ENCODE results near the gene CD69. TPM values are rescaled to one million over a fixed set of nuclear protein-coding genes. Genes with fewer than 3 reads are reported as not detected.

Gene CD69
- total and polyA plus RNA-seq, 2 donors (not counting 1 experiment from before 2014, with no cell fraction given) = 45.1 to 997 TPM

- no peak for ATAC-seq (ENCODE audit: low read depth)
- H4K20me1 ChIP-seq (ENCODE audit: control insufficient read depth, insufficient read depth, low read length, poor library complexity, severe bottlenecking) = peaks cover 38% of the 10 kb centered on the region
- no CpG with 5 or more reads among the region's 3 CpGs for WGBS (ENCODE audit: insufficient coverage)
- H3K27ac Mint-ChIP-seq = no peak overlapping the region
- peaks cover 41% of the 10 kb centered on the region for H3K79me2 ChIP-seq (ENCODE audit: control insufficient read depth, insufficient read depth, low read length)
- H3K36me3 ChIP-seq (replicated peaks in 1 of 2; ENCODE audit: control extremely low read depth in 1 of 2, control insufficient read depth in 1 of 2, extremely low read depth in 1 of 2, insufficient read depth in 2 of 2, low read length in 1 of 2) = peaks cover 22 to 45% of the 10 kb centered on the region in 2 experiments
- peaks cover 24 to 32% of the 10 kb centered on the region in 2 donors for H3K4me1 ChIP-seq (ENCODE audit: control insufficient read depth in 2 of 2, insufficient read depth in 2 of 2, low read length in 2 of 2)
- no peaks in the 10 kb centered on the region for H3K27me3 Mint-ChIP-seq
- H3K4me3 Mint-ChIP-seq = no peak overlapping the region
- no peaks in the 10 kb centered on the region for H3K9me3 ChIP-seq (ENCODE audit: control extremely low read depth in 1 of 3, control insufficient read depth in 2 of 3, insufficient read depth in 1 of 3, low read length in 2 of 3)
- ChIA-PET POLR2A (no interaction called here), CTCF (interaction anchor here (1.1 to 21.1 kb wide), 10 partner anchors 7 to 120 kb away, joined by 3 to 629 read pairs (median 28); partner anchors contain the start of gene CD69)
- no peak overlapping the region for H3K27ac ChIP-seq (ENCODE audit: low read length in 2 of 2)
- DNase-seq = no peak
- intact Hi-C loops (cut with micrococcal nuclease) = loop anchor here (5.0 kb wide), 1 partner anchor 189 kb away; no protein-coding TSS in a partner anchor
- no peak for TF ChIP-seq EZH2 (IDR thresholded peaks at IDR 0.05; ENCODE audit: borderline replicate concordance, insufficient read depth, low read depth, low read length, poor library complexity, severe bottlenecking)
- TF ChIP-seq, protein P1, sequence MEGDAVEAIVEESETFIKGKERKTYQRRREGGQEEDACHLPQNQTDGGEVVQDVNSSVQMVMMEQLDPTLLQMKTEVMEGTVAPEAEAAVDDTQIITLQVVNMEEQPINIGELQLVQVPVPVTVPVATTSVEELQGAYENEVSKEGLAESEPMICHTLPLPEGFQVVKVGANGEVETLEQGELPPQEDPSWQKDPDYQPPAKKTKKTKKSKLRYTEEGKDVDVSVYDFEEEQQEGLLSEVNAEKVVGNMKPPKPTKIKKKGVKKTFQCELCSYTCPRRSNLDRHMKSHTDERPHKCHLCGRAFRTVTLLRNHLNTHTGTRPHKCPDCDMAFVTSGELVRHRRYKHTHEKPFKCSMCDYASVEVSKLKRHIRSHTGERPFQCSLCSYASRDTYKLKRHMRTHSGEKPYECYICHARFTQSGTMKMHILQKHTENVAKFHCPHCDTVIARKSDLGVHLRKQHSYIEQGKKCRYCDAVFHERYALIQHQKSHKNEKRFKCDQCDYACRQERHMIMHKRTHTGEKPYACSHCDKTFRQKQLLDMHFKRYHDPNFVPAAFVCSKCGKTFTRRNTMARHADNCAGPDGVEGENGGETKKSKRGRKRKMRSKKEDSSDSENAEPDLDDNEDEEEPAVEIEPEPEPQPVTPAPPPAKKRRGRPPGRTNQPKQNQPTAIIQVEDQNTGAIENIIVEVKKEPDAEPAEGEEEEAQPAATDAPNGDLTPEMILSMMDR (IDR thresholded peaks at IDR 0.05) = no peak
- H3K4me1 Mint-ChIP-seq = peaks cover 52% of the 10 kb centered on the region
- H2AFZ ChIP-seq (ENCODE audit: insufficient read depth, low read depth, low read length, poor library complexity, severe bottlenecking) = no peak overlapping the region
- H3K9me3 Mint-ChIP-seq (ENCODE audit: insufficient read depth) = no peaks in the 10 kb centered on the region
- H3K27me3 ChIP-seq (replicated peaks in 1 of 4; ENCODE audit: control extremely low read depth in 1 of 4, control insufficient read depth in 3 of 4, insufficient read depth in 4 of 4, low read length in 3 of 4) = no peaks in the 10 kb centered on the region
- H3K4me3 ChIP-seq (ENCODE audit: control extremely low read depth in 1 of 5, extremely low read depth in 1 of 5, insufficient read depth in 1 of 5, low read depth in 2 of 5, low read length in 4 of 5) = no peak overlapping the region
- no peak overlapping the region for H3K4me2 ChIP-seq (replicated peaks; ENCODE audit: low read depth, low read length, poor library complexity, severe bottlenecking)
- H3K9ac ChIP-seq (ENCODE audit: low read length) = no peak overlapping the region
Measured at GRCh38 chr12:9753498-9753897, 7.2 kb downstream of the CD69 start.

DNA sequence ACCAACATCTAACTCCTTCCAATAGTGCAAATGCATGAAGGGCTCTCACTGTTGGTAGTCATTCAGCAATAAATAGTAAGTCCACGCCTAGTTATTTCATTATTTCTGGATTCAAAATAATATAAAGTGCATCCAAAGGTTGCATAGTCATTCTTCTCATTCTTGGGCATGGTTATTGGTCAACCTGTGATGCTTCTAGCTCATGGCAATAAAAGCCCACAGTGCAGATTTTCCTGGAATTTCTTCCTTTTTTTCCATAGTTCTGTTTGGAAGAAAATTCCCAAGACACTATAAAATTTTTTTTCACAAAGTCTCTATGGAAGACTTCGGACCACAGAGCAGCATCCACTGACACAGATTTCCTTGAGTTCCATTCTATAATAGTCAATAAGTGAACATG lies 7.6 kb downstream of the CD69 start:
- Histone ChIP-seq H3K9ac (ENCODE audit: low read length) (no peak overlapping the region), H3K36me3 (replicated peaks in 1 of 2; ENCODE audit: control extremely low read depth in 1 of 2, control insufficient read depth in 1 of 2, extremely low read depth in 1 of 2, insufficient read depth in 2 of 2, low read length in 1 of 2) (peaks cover 22 to 45% of the 10 kb centered on the region in 2 experiments), H3K4me2 (replicated peaks; ENCODE audit: low read depth, low read length, poor library complexity, severe bottlenecking) (no peak overlapping the region), H3K9me3 (ENCODE audit: control extremely low read depth in 1 of 3, control insufficient read depth in 2 of 3, insufficient read depth in 1 of 3, low read length in 2 of 3) (no peaks in the 10 kb centered on the region), H3K4me1 (ENCODE audit: control insufficient read depth in 2 of 2, insufficient read depth in 2 of 2, low read length in 2 of 2) (peaks cover 20 to 31% of the 10 kb centered on the region in 2 donors), H3K27ac (ENCODE audit: low read length in 2 of 2) (no peak overlapping the region), H3K4me3 (ENCODE audit: control extremely low read depth in 1 of 5, extremely low read depth in 1 of 5, insufficient read depth in 1 of 5, low read depth in 2 of 5, low read length in 4 of 5) (no peak overlapping the region), H2AFZ (ENCODE audit: insufficient read depth, low read depth, low read length, poor library complexity, severe bottlenecking) (no peak overlapping the region), H3K79me2 (ENCODE audit: control insufficient read depth, insufficient read depth, low read length) (peaks cover 37% of the 10 kb centered on the region), H3K27me3 (replicated peaks in 1 of 4; ENCODE audit: control extremely low read depth in 1 of 4, control insufficient read depth in 3 of 4, insufficient read depth in 4 of 4, low read length in 3 of 4) (no peaks in the 10 kb centered on the region), H4K20me1 (ENCODE audit: control insufficient read depth, insufficient read depth, low read length, poor library complexity, severe bottlenecking) (peaks cover 34% of the 10 kb centered on the region)
- no peak overlapping the region for H3K27ac Mint-ChIP-seq
- H3K4me1 Mint-ChIP-seq = peaks cover 49% of the 10 kb centered on the region
- H3K27me3 Mint-ChIP-seq = no peaks in the 10 kb centered on the region
- DNase-seq = no peak
- intact Hi-C loops (cut with micrococcal nuclease) = loop anchor here (5.0 kb wide), 1 partner anchor 189 kb away; no protein-coding TSS in a partner anchor
- no peaks in the 10 kb centered on the region for H3K9me3 Mint-ChIP-seq (ENCODE audit: insufficient read depth)
- no peak overlapping the region for H3K4me3 Mint-ChIP-seq
- no peak for TF ChIP-seq EZH2 (IDR thresholded peaks at IDR 0.05; ENCODE audit: borderline replicate concordance, insufficient read depth, low read depth, low read length, poor library complexity, severe bottlenecking)
- TF ChIP-seq, protein P1 (IDR thresholded peaks at IDR 0.05) = no peak
- no peak for ATAC-seq (ENCODE audit: low read depth)
- WGBS (ENCODE audit: insufficient coverage) = no CpG with 5 or more reads among the region's 2 CpGs
- POLR2A ChIA-PET = no interaction called here
- CTCF ChIA-PET = interaction anchor here (1.1 to 21.1 kb wide), 9 partner anchors 7 to 119 kb away, joined by 3 to 629 read pairs (median 29); partner anchors contain the start of gene CD69
